Measurements from ENCODE around the gene OSR1.

GRCh38 chr2:19355416-19355821 lies 3.0 kb downstream of the OSR1 start:
- TF ChIP-seq, protein P1, sequence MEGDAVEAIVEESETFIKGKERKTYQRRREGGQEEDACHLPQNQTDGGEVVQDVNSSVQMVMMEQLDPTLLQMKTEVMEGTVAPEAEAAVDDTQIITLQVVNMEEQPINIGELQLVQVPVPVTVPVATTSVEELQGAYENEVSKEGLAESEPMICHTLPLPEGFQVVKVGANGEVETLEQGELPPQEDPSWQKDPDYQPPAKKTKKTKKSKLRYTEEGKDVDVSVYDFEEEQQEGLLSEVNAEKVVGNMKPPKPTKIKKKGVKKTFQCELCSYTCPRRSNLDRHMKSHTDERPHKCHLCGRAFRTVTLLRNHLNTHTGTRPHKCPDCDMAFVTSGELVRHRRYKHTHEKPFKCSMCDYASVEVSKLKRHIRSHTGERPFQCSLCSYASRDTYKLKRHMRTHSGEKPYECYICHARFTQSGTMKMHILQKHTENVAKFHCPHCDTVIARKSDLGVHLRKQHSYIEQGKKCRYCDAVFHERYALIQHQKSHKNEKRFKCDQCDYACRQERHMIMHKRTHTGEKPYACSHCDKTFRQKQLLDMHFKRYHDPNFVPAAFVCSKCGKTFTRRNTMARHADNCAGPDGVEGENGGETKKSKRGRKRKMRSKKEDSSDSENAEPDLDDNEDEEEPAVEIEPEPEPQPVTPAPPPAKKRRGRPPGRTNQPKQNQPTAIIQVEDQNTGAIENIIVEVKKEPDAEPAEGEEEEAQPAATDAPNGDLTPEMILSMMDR (IDR thresholded peaks at IDR 0.05): no peak
- TF ChIP-seq POLR2A (IDR thresholded peaks at IDR 0.05) (no peak), POLR2AphosphoS5 (IDR thresholded peaks at IDR 0.05; ENCODE audit: insufficient read depth in 1 of 2, low read depth in 1 of 2) (no peak)
